OCI-LY1 (cell line): ENCODE measurements around the gene FAM222A.

Source experiments
- CTCF ChIP-seq: fragments of 200-600 bp; sonication (generic), shearing (Covaris generic); IDR thresholded peaks from 2 replicates; pipeline ENCODE4 v1.5.1; 2017; ENCODE audit warnings: mild to moderate bottlenecking, antibody characterized with exemption, low read length, moderate library complexity, mixed read lengths
- EZH2 ChIP-seq: fragments of 200-600 bp; sonication (generic), shearing (Covaris generic); IDR thresholded peaks from 2 replicates; pipeline ENCODE4 v1.8.0; 2017; ENCODE audit warnings: borderline replicate concordance, mixed run types, mild to moderate bottlenecking, antibody characterized with exemption, low read length, moderate library complexity, mixed read lengths

GRCh38 chr12:109737126-109737525, 23.5 kb downstream of the FAM222A start:
- TF ChIP-seq CTCF, result no peak
- no peak for TF ChIP-seq EZH2
